ENCODE measurements around the gene MYCBP2.
"Not testable (repeated sequence)": the region's sequence is repeated elsewhere in the genome, so short reads cannot be mapped to it uniquely, and the experiment has no call there.

MYCBP2 gene

DNA sequence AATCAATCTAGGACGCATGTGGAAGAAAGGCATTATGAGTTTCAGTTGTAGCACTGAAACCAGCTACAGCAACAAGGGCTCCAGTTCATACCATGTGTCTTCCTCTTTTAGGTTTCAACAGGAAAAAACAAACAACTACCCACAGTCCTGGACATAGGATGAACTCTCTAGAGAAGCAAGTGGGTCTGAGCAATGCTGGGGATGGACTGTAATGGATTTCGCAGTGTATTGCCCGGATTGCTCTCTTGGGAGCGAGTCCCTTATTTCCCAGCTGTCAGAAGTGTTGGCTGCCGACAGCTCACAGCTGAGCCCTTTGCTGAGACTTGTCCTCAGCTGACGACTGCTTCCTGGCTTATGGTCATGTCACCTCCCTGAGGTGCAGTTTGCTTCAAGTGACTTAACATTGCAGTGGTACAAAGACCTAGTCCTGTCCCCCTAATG lies 12.1 kb upstream of the MYCBP2 start:
- DNase-seq = no peak

DNA sequence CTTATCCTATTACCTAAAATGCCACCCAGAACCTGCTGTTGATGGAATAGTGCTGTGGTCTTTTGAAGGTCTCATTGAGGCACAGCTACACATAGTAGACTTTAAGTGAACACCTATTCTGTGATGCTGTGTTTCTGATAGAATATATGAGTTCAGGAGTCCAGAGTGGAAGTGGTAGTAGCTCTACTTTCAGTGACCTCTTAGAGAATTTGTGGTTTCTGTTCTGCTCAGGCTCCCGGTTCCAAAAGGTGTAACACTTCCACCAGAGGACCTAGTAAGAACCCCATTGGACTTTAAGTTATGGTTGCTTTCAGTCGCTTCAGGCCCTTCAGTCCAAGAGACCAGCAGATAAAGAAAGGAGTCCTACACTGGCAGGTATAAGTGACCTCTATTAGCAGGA lies 11.4 kb upstream of the MYCBP2 start:
- no peak for DNase-seq

DNA sequence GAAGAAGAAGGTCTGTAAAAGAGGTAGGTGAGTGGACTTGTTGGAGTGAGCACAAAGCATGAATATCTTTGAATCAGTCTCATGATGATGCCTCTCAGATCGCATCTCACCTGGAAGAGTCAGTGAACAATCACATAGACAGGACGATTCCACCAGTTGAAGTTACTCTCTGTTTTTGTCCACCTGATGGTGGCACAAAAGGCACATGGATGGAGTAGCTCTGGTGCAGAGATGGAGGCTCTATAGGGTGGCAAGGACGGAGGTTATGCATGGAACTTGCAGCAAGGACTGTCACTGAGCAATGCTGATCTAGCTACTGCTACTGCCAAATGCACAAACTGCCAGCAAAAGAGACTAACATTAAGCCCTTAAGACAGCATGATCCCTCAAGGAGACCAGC lies 10.3 kb upstream of the MYCBP2 start:
- no peak for DNase-seq

DNA sequence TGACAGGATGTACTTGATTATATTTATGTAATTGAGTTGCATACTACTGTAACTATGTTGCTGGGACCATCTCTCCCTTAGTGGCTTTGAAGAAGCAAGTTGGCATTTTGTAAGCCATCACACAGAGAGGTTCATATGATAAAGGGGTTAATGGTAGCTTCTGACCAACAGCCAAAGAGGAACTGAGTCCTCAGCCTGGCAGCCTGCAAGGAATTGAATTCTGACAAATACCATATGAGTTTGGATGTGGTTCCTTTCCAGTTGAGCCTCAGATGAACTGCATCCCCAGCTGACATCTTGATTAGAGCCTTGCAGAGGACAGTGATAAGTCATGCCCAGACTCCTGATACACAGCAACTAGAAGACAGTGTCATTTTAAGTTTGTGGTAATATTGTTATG lies 8.6 kb upstream of the MYCBP2 start:
- no peak for DNase-seq

DNA sequence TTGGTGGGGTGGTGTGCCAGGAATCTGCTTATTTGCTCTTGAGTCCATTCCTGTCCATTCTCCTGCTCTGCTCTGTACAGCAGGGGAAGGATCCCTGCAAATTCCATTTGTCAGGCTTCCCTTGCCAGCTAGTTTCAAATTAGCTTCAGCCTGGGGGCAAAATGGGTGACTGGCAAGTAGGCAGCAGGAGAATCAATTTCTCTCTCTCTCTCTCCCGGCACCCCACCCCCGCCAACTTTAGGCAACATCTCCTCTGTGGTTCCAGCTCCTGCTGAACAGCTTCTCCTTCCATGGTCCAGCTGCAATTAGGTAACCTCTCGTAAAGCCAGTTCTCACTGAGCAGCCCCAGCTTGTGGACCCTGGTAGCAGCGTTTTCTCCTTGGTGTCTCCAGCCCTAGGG lies 6.7 kb upstream of the MYCBP2 start:
- DNase-seq = no peak

DNA sequence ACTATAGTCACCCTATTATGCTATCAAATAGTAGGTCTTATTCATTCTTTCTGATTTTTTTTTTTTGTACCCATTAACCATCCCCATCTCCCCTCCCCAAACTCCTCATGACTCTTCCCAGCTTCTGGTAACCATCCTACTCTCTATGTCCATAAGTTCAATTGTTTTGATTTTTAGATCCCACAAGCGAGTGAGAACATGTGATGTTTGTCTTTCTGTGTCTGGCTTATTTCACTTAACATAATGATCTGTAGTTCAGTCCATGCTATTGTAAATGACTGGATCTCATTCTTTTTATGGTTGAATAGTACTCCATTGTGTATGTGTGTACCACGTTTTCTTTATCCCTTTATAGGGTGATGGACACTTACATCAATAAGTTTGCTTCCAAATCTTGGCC lies 4.5 kb upstream of the MYCBP2 start:
- no peak for DNase-seq

DNA sequence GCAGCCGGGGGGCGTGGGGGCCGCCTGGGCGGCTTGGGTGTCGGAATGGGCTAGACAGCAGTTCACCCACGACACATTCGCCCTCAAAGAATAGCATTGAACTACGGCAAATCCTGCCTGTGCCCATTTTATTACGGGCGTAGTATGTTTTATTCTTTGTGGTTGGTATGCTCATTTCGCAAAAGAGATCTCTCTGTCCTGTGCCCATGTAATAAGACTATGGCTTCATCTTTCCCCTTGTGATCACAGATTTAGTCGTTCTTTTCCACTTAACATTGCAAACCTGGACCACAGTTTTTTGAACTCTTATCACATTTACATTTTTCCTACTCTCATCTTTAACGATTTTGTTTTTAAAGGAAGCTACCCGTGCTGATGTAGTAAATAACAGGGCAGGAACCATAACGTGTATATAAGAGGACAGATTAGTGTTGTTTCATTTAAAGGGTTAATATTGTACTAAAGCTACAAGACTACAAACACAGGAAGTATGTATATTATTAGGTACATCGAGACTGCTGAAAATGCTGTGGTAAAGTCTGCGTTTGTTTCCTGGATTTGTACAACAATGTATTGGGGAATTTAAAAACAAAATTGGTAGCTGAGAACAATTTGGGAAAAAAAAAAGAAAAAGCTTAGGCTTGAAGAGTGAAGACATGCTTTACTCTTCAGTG lies 3.2 kb upstream of the MYCBP2 start:
- DNase-seq = peak in 1 of 56 donors; percentile 17

DNA sequence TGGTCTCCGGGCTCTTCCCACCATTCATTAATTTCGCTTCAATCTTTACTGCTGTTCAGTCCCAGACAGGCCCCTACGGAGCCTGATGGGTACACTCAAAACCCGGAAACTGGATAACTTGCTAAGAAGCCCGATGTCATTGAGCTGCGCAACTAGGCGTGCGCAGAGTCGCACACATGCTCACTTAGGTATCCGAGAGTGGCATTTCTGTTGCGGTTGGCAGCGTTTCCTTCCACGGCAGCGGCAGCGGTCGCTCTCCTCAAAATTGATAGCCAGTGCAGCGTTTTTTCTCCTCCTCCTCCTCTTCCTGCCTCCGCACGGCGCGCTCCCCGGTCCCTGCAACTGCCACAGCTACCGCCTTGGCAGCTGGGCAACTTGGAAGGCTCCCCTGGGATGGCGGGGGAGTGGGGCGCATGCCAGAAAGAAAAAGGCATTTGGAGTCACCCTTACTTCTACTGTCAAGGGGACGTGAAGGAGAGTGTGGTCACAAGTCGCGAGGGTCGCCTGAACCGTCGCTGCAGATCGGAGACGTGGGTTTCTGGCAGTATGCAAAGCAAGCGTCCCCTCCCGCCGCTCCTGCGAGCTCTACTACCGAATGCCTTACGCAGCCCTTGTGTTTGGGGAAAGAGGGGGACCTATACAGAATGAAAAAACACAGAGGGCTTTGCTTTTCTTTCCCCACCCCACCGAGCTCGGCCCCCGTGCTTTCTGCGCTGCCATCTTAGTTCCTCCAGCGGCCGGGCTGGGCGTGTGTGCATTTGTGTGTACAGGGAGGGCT lies 2.4 kb upstream of the MYCBP2 start:
- DNase-seq = peak; percentile 50 to 95 (median 82)

DNA sequence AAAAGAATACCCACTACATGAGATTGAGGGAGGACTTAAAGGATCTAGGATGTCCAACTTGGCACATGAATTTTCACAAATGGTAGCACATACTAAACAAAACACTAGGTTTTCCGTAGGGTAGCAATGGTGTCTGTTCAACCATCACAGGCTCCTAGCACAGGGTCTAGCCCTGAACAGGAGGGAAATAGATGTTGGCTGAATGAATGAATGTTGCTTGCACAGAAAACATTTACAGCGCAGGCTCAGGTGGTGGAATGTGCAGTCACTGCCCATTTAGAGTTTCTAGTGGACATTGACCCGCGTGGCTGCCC lies 1.9 kb upstream of the MYCBP2 start:
- no peak for DNase-seq

DNA sequence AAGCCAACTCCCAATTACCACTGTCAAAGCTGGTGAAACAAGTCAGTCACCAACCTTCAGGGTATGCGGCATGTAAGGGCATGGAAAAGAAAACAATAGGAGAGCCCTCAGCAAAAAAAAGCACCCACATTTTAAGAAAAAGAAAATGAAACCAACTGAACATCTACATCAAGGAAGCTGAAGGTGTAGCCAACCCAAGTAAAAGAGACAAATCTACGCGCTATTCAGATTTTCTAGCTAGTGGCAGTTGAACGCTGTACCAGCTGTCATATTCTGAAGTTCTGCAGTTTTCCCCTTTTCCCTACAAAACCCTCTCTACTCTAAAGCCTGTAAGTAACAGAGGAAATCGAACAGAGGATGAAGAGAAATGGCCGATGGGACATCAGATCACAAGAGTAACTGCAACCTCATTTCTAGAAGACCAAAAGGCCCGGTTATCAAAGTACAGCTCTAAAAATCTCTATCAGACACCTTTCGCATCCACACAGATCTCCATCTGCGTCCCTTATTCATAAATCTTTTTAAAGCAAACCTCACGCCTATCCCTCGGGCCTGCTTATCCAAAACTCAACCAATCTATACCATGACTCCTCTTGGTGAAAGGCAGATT lies 1.4 kb downstream of the MYCBP2 start:
- peak in 2 of 56 donors; percentile 47 to 56 for DNase-seq

DNA sequence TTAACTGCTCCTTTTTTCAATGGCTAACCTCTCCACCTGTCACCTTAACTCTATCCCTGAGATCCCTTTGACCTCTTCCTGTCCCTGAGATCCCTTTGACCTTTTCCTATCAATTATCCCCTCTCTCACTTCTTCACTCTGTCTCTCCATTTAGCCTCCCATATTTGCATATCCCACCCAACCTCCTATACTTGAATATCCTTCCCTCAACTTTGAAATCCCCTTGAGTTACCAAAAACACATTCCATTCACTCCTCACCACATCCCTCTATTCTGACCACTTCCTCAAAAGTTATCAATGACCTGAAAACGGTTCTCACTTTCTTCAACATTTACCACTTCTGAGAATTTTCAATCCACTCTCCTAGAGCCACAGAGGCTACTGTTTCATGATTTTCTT lies 3.0 kb downstream of the MYCBP2 start:
- DNase-seq = no peak

DNA sequence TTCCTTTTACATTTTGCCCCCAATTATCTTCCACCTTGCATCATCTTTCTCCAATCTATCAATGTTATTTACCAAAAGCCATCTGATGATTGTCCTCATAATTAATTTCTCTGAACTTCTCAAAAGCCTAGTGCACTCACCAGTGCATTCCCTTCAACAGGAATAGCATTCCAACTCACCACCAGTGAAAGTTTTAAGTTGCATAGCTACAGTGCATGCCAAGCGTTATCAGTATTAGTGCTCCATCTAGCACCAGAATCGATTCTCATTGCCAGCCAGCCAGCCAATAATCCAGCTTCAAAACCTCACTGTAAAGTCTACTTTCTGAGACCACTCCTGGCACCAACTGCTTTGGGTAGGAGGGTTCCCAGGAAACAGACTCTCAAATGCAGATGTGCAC lies 7.4 kb downstream of the MYCBP2 start:
- DNase-seq = no peak

DNA sequence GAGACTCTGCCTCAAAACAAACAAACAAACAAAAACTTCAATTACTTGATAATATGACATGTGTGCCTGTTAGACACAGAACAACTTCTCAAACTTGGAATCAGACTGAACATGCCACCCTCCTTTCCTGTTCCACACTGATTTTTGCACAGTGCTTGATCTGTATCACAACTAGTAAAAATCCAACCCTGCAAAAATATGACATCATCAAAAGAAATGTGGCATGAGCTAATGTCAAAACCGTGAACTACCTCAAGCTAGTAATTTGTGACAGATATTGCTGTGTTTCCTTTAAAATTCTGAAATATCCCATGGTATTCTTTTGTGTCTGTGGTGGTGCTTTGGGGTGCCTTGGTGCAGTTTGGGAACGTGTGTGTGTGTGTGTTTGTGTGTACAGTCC lies 8.2 kb downstream of the MYCBP2 start:
- DNase-seq = no peak

DNA sequence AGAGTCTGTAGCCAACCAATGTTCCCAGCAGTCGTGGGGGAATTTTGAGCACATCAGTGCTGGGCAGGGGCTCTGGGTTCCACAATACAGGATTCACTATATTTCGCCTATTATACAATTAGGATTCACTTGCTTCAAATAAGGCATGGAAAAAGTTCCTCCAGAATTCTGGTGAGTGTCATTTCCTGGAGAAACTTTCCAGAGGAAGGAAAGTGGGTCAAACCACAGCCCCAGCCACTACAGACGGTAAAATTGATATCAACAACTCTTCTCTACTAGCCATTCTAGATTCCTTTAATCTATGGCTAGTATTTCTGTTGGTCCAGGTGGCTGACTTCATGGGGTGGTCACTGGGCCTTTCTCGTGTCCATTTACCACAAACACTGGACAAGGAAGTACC lies 10.5 kb downstream of the MYCBP2 start:
- DNase-seq = no peak

DNA sequence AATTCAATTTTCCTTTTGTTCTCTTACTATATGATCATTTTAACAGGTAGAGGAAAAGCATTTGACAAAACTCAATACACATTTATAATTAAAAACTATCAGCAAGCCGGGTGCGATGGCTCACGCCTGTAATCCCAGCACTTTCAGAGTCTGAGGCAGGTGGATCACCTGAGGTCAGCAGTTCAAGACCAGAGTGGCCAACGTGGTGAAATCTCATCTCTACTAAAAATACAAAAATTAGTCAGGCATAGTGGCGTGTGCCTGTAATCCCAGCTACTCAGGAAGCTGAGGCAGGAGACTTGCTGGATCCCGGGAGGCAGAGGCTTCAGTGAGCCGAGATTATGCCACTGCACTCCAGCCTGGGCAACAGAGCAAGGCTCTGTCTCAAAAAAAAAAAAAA lies 11.4 kb downstream of the MYCBP2 start:
- not testable (repeated sequence) for DNase-seq

DNA sequence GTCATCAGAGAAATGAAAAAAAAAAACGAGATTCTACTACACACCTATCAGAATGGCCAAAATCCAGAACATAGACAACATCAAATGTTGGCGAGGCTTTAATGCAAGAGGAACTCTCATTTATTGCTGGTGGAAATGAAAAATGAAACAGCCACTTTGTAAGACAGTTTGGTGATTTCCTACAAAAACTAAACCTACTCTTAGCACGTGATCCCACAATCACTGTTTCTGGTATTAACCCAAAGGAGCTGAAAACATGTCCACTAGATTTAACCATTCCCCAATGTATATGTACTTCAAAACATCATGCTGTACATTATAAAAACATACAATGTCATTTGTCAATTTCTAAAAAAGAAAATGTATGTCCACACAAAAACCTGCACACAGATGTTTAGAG lies 13.0 kb downstream of the MYCBP2 start:
- no peak for DNase-seq

DNA sequence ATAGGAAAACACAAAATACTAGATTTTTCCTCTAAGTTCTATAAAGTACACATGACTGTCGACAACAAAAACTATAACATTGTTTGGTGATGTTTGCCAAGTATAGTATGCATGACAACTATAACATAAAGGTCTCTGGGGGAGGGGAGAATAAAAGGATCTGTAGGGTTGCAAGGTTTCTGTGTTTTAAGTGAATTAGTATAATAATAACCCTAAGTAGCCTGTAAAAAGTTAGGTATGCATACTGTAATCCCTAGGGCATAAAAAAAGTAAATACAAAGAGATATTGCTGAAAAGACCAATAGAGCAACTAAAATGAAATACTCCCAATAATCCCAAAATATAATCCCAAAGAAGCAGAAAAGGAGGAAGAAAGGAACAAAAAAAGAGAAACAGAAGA lies 14.6 kb downstream of the MYCBP2 start:
- no peak for DNase-seq

DNA sequence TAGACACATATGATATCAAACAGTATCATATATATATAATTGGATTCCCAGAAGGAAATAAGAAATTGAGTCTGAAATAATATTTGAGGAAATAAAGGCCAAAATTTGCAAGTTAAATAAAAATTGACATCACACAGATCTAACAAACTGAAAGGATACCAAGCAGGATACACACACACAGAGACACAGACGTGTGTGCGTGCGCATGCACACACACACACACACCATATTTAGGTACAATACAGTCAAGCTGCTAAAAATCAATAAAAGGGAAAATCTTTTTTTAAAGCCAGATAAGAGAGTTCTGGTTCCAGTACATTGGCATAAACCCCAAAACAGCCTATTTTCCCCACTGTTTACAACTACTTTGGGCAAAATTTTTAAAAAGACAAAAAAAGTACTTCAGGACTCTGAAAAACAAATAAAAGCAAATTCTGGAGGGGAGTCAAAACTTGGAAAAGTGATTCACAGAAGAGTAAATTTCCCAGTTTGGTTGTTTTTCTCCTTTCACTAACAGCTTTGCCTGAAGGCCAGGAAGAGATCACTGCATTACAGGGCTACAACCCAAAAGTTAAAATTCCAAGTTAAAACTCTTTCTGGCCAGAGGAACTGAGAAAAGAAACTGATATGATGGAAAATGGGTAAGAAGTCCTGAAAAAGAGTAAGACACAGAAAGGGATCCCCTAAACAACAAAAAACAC lies 16.2 kb downstream of the MYCBP2 start:
- DNase-seq = no peak

DNA sequence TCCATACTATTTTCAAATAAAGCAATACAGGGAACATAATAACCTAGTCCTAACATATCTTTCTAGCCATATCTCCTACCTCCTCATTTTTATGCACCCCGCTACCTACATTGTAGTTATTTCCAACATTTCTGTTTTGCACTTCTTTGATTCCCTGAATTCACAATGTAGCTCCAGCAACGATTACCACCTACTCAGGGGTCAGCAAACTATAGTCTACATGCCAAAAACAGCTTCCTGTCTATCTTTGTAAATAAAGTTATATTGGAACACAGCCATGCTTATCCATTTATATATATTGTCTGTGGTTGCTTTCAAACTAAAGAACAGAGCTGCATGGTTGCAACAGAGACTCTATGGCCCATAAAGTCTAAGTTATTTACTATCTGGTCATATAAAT lies 16.7 kb downstream of the MYCBP2 start:
- DNase-seq = no peak

DNA sequence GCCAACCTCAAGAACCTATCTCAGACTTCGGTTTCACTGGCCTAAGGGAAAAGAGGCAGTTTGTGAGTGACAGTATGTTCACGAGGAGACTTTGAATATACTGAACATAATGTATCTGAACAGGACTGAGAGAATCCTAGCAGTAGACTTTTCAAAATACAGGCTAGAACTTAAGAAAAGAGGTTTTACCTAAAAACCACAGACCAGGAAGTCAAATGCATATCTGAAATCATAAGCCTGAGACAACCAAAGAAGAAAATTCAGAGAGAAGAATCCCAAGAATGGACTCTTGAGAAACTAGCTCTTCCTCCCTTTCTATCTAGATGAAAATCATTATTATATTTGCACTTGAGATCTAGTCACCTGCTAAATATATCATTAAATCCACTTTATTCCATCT lies 17.6 kb downstream of the MYCBP2 start:
- DNase-seq = no peak

DNA sequence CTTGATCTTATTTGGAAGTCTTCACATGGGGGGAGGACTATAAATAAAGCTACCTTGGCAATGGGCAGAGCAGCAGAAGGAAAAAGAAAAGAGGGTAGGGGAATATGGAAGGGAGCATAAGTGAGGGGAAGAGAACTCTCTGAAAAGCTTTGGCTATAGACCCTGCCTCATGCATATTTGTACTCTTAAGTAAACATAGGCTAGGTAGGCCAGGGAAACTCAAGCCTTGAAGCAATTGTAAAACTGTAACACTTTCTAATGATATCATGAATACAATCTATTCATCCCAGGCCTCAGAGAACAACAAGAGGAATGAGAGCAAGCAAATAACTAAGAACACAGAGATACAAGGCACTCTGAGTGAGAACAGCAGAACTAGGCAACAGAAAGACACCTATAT lies 20.4 kb downstream of the MYCBP2 start:
- no peak for DNase-seq

DNA sequence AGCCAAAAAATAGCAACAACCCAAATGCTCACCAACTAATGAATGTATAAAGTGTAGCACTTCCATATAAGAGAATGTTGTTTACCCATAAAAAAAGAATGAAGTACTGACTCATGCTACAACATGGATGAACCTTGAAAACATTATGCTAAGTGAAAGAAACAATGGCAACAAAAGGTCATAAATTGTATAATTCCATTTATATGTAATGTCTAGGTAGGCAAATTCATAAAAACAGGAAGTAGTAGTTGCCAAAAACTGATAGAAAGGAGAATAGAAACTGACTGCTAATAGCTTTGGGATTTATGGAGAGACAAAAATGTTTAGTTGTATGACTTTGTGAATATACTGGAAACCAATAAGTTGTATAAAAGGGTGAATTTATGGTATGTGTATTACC lies 21.6 kb downstream of the MYCBP2 start:
- DNase-seq = no peak
